GM12891 (cell line): ENCODE results near the gene ANKS1B.

Source experiments
- POLR2A ChIP-seq: IDR thresholded peaks from 2 replicates; pipeline ENCODE4 v1.6.1; 2011; ENCODE audit warnings: low read depth, low read length, control low read depth
- POLR2AphosphoS5 ChIP-seq: IDR thresholded peaks from 2 replicates; pipeline ENCODE4 v1.6.1; 2011; ENCODE audit warnings: low read depth, low read length, control low read depth
- TAF1 ChIP-seq: IDR thresholded peaks from 2 replicates; pipeline ENCODE4 v1.6.1; 2011; ENCODE audit warnings: low read depth, low read length, control low read depth

DNA sequence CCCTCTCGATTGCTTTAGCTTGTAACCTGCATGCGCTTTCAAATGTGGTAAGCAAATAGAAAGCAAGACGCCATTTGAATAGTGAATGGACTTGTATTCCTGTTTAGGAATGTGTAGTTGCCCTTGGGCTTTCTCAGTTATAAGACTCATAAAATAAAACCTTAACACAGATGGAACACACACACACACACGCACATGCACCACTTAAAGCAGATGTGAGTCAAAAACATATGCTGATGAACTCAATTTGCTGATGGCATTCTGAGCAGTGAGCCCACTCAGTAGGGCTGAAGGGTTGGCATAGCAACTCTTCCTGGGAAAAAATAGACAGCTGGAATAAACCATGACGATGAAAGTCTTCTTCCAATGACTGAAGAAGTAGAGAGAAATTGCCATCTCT, 979.1 kb downstream of the ANKS1B start:
- TF ChIP-seq POLR2AphosphoS5 (no peak), POLR2A (no peak), TAF1 (no peak)
